Endothelial cell of umbilical vein (primary cell): ENCODE measurements around the gene ZFP57. TPM values are rescaled to one million over a fixed set of nuclear protein-coding genes. Genes with fewer than 3 reads are reported as not detected.

Experiments
- Bru-seq: library from RNA; stranded (reverse); fragments of 400-500 nt; gene quantifications from one replicate; lab custom pipeline; 2021; lab: Mats Ljungman, UMichigan
- BruChase-seq, 2 experiments: library from RNA; stranded (reverse); fragments of 400-500 nt; gene quantifications; one replicate each; lab custom pipeline; 2021; lab: Mats Ljungman, UMichigan
- BruUV-seq: library from RNA; stranded (reverse); fragments of 400-500 nt; replicated peaks from 2 replicates; lab custom pipeline; 2021; lab: Mats Ljungman, UMichigan
- CTCF ChIA-PET: fragments of 300-600, 350-600 bp; sonication (Branson Sonifier 250); formaldehyde crosslinking; loops from one replicate; lab custom pipeline; 2021; ENCODE audit warnings: antibody characterized with exemption, inconsistent platforms; lab: Charles Lee
- POLR2A ChIA-PET: fragments of 300-600, 350-600 bp; sonication (Branson Sonifier 250); formaldehyde crosslinking; loops from one replicate; lab custom pipeline; 2021; ENCODE audit warnings: antibody characterized with exemption, inconsistent platforms; lab: Charles Lee
- DNase-seq: peaks from one replicate; pipeline ENCODE4 v3.0.0-alpha.2; 2011; ENCODE audit warnings: low read depth, low spot score
- FAIRE-seq: peaks from 2 replicates; lab custom pipeline; 2011; peaks lifted over from hg19 to GRCh38; lab: Jason Lieb, UNC
- H2AFZ ChIP-seq: 2 replicates; pipeline ENCODE4 v1.6.0; 2012; ENCODE audit warnings: low read depth, low read length, control low read depth, inconsistent platforms
- H3K27ac ChIP-seq: 2 replicates; pipeline ENCODE4 v1.5.1; 2011; ENCODE audit warnings: low read depth, mild to moderate bottlenecking, control low read depth, low read length, moderate library complexity; ENCODE audit not compliant: insufficient read depth
- H3K27me3 ChIP-seq, 2 experiments: 2 replicates each; pipeline versions ENCODE4 v1.6.0 to v1.6.1; 2011; ENCODE audit warnings: low read length in 2 of 2, mixed read lengths in 1 of 2; ENCODE audit not compliant: control insufficient read depth in 2 of 2, insufficient read depth in 2 of 2
- H3K36me3 ChIP-seq, 2 experiments: 2 replicates in 1 of 2; 3 replicates in 1 of 2; pipeline ENCODE4 v1.5.1; 2011; ENCODE audit warnings: low read length in 2 of 2, mild to moderate bottlenecking in 1 of 2, moderate library complexity in 1 of 2; ENCODE audit not compliant: control insufficient read depth in 2 of 2, insufficient read depth in 2 of 2; ENCODE audit errors: extremely low read depth in 1 of 2
- H3K4me1 ChIP-seq: 3 replicates; pipeline ENCODE4 v1.5.1; 2011; ENCODE audit warnings: mild to moderate bottlenecking, low read length; ENCODE audit not compliant: control insufficient read depth, insufficient read depth; ENCODE audit errors: extremely low read depth
- H3K4me2 ChIP-seq: 2 replicates; pipeline ENCODE4 v1.6.1; 2011; ENCODE audit warnings: low read length, control low read depth, mixed read lengths; ENCODE audit not compliant: insufficient read depth
- H3K4me3 ChIP-seq, 3 experiments: fragments of 200-600 bp in 1 of 3; sonication (generic), shearing (Covaris generic) in 1 of 3; replicated peaks in 1 of 3; 2 replicates each; pipeline ENCODE4 v1.5.1; 2011 to 2016; ENCODE audit warnings: control low read depth in 3 of 3, low read length in 3 of 3, mild to moderate bottlenecking in 2 of 3, inconsistent platforms in 1 of 3, low read depth in 1 of 3, moderate library complexity in 1 of 3; ENCODE audit not compliant: insufficient read depth in 1 of 3
- H3K79me2 ChIP-seq: 2 replicates; pipeline ENCODE4 v1.6.0; 2012; ENCODE audit warnings: low read length, inconsistent platforms; ENCODE audit not compliant: control insufficient read depth, insufficient read depth
- H3K9ac ChIP-seq: replicated peaks from 2 replicates; pipeline ENCODE3; 2011; ENCODE audit warnings: low read length, control low read depth; ENCODE audit not compliant: insufficient read depth; ENCODE audit errors: extremely low read depth
- H3K9me1 ChIP-seq: replicated peaks from 3 replicates; pipeline ENCODE4 v1.6.0; 2011; ENCODE audit warnings: mild to moderate bottlenecking, low read length; ENCODE audit not compliant: control insufficient read depth, insufficient read depth; ENCODE audit errors: extremely low read depth
- H3K9me3 ChIP-seq: replicated peaks from 2 replicates; pipeline ENCODE4 v1.5.1; 2012; ENCODE audit warnings: low read length, inconsistent platforms; ENCODE audit not compliant: control insufficient read depth, insufficient read depth
- H4K20me1 ChIP-seq: replicated peaks from 2 replicates; pipeline ENCODE3; 2011; ENCODE audit warnings: mild to moderate bottlenecking, low read length; ENCODE audit not compliant: control insufficient read depth, insufficient read depth; ENCODE audit errors: extremely low read depth
- CTCF ChIP-seq, 2 donors: IDR thresholded peaks; 1 replicate in 1 of 2; 2 replicates in 1 of 2; pipeline ENCODE4 v1.5.1; 2011; ENCODE audit warnings: low read length in 2 of 2, mild to moderate bottlenecking in 2 of 2, moderate library complexity in 2 of 2, control low read depth in 1 of 2, inconsistent platforms in 1 of 2, low read depth in 1 of 2; ENCODE audit not compliant: insufficient read depth in 1 of 2; ENCODE audit errors: extremely low read depth in 1 of 2
- EZH2 ChIP-seq: IDR thresholded peaks from 2 replicates; pipeline ENCODE4 v1.6.1; 2012; ENCODE audit warnings: borderline replicate concordance, low read depth, mild to moderate bottlenecking, moderate library complexity, low read length, inconsistent platforms; ENCODE audit not compliant: severe bottlenecking
- FOS ChIP-seq: IDR thresholded peaks from 2 replicates; pipeline ENCODE4 v1.6.1; 2011; ENCODE audit warnings: mild to moderate bottlenecking, low read length, moderate library complexity, borderline replicate concordance; ENCODE audit not compliant: insufficient read depth
- GATA2 ChIP-seq: IDR thresholded peaks from 2 replicates; pipeline ENCODE4 v1.7.0; 2011; ENCODE audit warnings: low read depth, mild to moderate bottlenecking, moderate library complexity, mixed read lengths, low read length; ENCODE audit not compliant: insufficient read length, insufficient read depth
- JUN ChIP-seq: IDR thresholded peaks from 2 replicates; pipeline ENCODE4 v1.6.1; 2011; ENCODE audit warnings: borderline replicate concordance, low read depth; ENCODE audit not compliant: insufficient read length, insufficient read depth
- MYC ChIP-seq: IDR thresholded peaks from one replicate; pipeline ENCODE4 v1.6.1; 2011; ENCODE audit warnings: mild to moderate bottlenecking, low read depth, low read length
- POLR2A ChIP-seq: IDR thresholded peaks from 2 replicates; pipeline ENCODE4 v1.6.1; 2012; ENCODE audit warnings: low read depth, mild to moderate bottlenecking, control low read depth, low read length
- POLR2AphosphoS5 ChIP-seq: IDR thresholded peaks from 2 replicates; pipeline ENCODE4 v1.6.1; 2012; ENCODE audit warnings: low read depth, mild to moderate bottlenecking, control low read depth, low read length, moderate library complexity; ENCODE audit not compliant: insufficient read depth
- dilution Hi-C: fragments of 300-500 bp; cut with MboI; formaldehyde crosslinking; loops from one replicate; pipeline ENCODE4 v1.15.0; 2019; ENCODE audit warnings: low sequenced_read_pairs; ENCODE audit not compliant: extremely low pct_ligation_motif_present
- intact Hi-C: fragments of 100-400 bp; cut with micrococcal nuclease; formaldehyde crosslinking; loops from one replicate; pipeline ENCODE4 v1.10.0; 2022
- long read RNA-seq: library from polyadenylated mRNA; stranded (forward); transcript quantifications from one replicate; pipeline ENCODE4 v2.0.0, GENCODE V29; 2021
- polyA minus RNA-seq, 3 experiments: library from RNA; depleted of rRNA, polyadenylated mRNA; stranded (reverse); fragments of >200 nt; gene quantifications; 1 replicate in 1 of 3; 2 replicates in 2 of 3; pipeline ENCODE4 v1.2.3, GENCODE V29; 2011
- polyA plus RNA-seq, 4 experiments: library from polyadenylated mRNA; depleted of rRNA in 3 of 4; stranded (reverse) in 3 of 4; unstranded in 1 of 4; fragments of >200 nt; gene quantifications; 2 replicates each; pipeline versions ENCODE4 v1.2.1 to v1.2.3, GENCODE V29; 2011 to 2012; ENCODE audit warnings: missing spikeins in 1 of 4
- total RNA-seq: library from RNA; stranded (reverse); gene quantifications from 2 replicates; pipeline ENCODE4 v1.2.3, GENCODE V29; 2021
- TF ChIP-seq, protein P1 (sequence below): IDR thresholded peaks from 2 replicates; pipeline ENCODE4 v1.6.1; 2011; ENCODE audit not compliant: insufficient read depth, insufficient read length

ZFP57 gene
- not detected in 2 replicates for total RNA-seq
- 0.07 TPM in 1 of 2 replicates, not detected in the other for polyA plus RNA-seq
- polyA plus RNA-seq (2011; cell fraction: cytosol; rRNA removed): not detected in 2 replicates
- polyA plus RNA-seq (2011; cell fraction: nucleus; rRNA removed): not detected in 2 replicates
- not detected in 2 replicates for polyA plus RNA-seq (2012)
- polyA minus RNA-seq: not detected in 2 replicates
- polyA minus RNA-seq (2011; cell fraction: cytosol; rRNA and poly(A)+ RNA removed): not detected
- polyA minus RNA-seq (2011; cell fraction: nucleus; rRNA and poly(A)+ RNA removed): not detected in 2 replicates
- Bru-seq, nascent RNA: not detected
- percentile 15 among the genes with signal in this experiment for BruChase-seq, experiment 1, labeled RNA remaining after a 6-hour chase
- BruChase-seq, experiment 2, labeled RNA remaining after a 2-hour chase: not detected
- long read RNA-seq: 0 reads

DNA sequence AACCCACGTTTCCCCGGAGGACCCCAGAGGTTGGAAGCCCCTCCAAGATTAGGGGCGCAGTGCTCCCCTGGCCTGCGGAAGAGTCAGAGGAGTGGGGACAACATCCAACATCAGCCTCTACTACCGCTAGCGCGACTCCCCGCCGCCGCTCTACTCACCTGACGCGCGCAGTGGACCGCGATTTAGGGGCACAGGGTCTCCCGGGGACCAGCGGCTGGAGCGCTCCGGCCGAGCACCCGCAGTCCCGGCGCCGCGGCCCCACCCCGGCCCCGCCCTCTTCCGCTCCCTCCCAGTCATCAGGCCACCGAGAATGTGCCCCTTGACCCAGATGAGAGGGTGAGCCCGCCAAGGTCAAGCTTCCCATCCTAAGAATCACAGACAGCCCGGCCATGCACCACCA, at the start of gene ZFP57:
Gene ZFP57, minus strand, starts transcription at position 249 of the 400 bp plus-strand sequence. CDS start 4,149 bp downstream, outside the sequence.
- intact Hi-C loops (no loop called here), dilution Hi-C loops (no loop called here)
- CTCF ChIA-PET: interaction anchor here (5.0 kb wide), 1 partner anchor 27 kb away, joined by 19 read pairs; no protein-coding TSS in a partner anchor
- Histone ChIP-seq H3K4me1 (no peaks in the 10 kb centered on the region), H3K27ac (no peak within 1 kb of the TSS), H3K79me2 (no peaks in the 10 kb centered on the region), H2AFZ (no peak within 1 kb of the TSS), H3K4me3 (no peak within 1 kb of the TSS), H3K36me3 (no peaks in the 10 kb centered on the region), H3K9me3 (no peaks in the 10 kb centered on the region), H4K20me1 (no peaks in the 10 kb centered on the region), H3K4me2 (no peak within 1 kb of the TSS), H3K9me1 (no peaks in the 10 kb centered on the region), H3K9ac (no peak within 1 kb of the TSS), H3K27me3 (peaks cover 0 to 8% of the 10 kb centered on the region in 2 experiments)
- DNase-seq: no peak
- POLR2A ChIA-PET: no interaction called here
- BruUV-seq: no TSS peak
- no peak for FAIRE-seq
- TF ChIP-seq CTCF (IDR thresholded peaks at IDR 0.05; ENCODE audit: extremely low read depth in 1 of 2, insufficient read depth in 1 of 2, low read depth in 1 of 2, low read length in 2 of 2) (no peak), POLR2A (no peak), FOS (no peak), POLR2AphosphoS5 (no peak), EZH2 (no peak), GATA2 (no peak), MYC (no peak), JUN (no peak)
- TF ChIP-seq, protein P1, sequence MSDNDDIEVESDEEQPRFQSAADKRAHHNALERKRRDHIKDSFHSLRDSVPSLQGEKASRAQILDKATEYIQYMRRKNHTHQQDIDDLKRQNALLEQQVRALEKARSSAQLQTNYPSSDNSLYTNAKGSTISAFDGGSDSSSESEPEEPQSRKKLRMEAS: no peak
